Adrenal gland (tissue), 5 donors: Measurements from ENCODE around the gene NOL9.

Source experiments
- CTCF ChIP-seq, 6 experiments: fragments of 450-650 bp in 4 of 6; fragments of 200-600 bp in 2 of 6; sonication (generic) in 1 of 6; IDR thresholded peaks; 1 replicate in 5 of 6; 2 replicates in 1 of 6; pipeline versions ENCODE4 v1.5.1 to v1.8.0; 2016 to 2021; ENCODE audit warnings: antibody characterized with exemption in 6 of 6, mild to moderate bottlenecking in 2 of 6, moderate library complexity in 1 of 6
- POLR2A ChIP-seq, 2 donors: fragments of 450-650 bp; IDR thresholded peaks; one replicate each; pipeline ENCODE4 v1.6.1; 2017; ENCODE audit warnings: antibody characterized with exemption in 2 of 2, mild to moderate bottlenecking in 2 of 2, moderate library complexity in 1 of 2
- donor health status: DM: no; HTN: no; CAD: no.

GRCh38 chr1:6508154-6508815 lies 46.0 kb downstream of the NOL9 start:
- TF ChIP-seq CTCF (IDR thresholded peaks at IDR 0.05) = no peak
- no peak for TF ChIP-seq POLR2A (IDR thresholded peaks at IDR 0.05)
